B cell (primary cell): ENCODE measurements around the gene PGM1.

Source experiments
- CTCF ChIP-seq: fragments of 200-600 bp; IDR thresholded peaks from one replicate; pipeline ENCODE4 v1.8.0; 2022; ENCODE audit warnings: antibody characterized with exemption, mild to moderate bottlenecking
- EZH2 ChIP-seq: IDR thresholded peaks from 2 replicates; pipeline ENCODE4 v1.6.1; 2012; ENCODE audit warnings: borderline replicate concordance, low read depth, mild to moderate bottlenecking, moderate library complexity, low read length; ENCODE audit not compliant: insufficient read depth, poor library complexity, severe bottlenecking

- no peak for TF ChIP-seq CTCF
- TF ChIP-seq EZH2 = no peak
Observed at GRCh38 chr1:63645317-63645716, 52.1 kb downstream of the PGM1 start.
